Inferior parietal cortex (tissue), 1 donor: ENCODE measurements around the gene CDNF.
"Not testable (repeated sequence)": the region's sequence is repeated elsewhere in the genome, so short reads cannot be mapped to it uniquely, and the experiment has no call there.

Source experiments
- DNase-seq: peaks from one replicate; pipeline ENCODE4 v3.0.0-alpha.2; 2016; ENCODE audit errors: extremely low spot score

Gene CDNF

DNA sequence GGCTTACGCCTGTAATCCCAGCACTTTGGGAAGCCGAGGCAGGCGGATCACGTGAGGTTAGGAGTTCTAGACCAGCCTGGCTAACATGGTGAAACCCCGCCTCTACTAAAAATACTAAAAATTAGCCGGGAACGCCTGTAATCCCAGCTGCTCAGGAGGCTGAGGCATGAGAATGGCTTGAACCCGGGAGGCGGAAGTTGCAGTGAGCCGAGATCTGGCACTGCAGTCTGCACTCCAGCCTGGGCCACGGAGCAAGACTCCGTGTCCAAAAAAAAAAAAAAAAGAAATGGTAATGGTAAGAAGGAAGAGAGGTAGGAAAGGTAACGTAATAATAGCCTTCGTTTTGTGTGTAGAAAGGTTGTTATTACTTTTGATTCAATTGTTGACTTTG, 1.5 kb upstream of the CDNF start:
- DNase-seq, result no peak

GRCh38 chr10:14838582-14839304, 906 bp upstream of the CDNF start:
- no peak for DNase-seq

DNA sequence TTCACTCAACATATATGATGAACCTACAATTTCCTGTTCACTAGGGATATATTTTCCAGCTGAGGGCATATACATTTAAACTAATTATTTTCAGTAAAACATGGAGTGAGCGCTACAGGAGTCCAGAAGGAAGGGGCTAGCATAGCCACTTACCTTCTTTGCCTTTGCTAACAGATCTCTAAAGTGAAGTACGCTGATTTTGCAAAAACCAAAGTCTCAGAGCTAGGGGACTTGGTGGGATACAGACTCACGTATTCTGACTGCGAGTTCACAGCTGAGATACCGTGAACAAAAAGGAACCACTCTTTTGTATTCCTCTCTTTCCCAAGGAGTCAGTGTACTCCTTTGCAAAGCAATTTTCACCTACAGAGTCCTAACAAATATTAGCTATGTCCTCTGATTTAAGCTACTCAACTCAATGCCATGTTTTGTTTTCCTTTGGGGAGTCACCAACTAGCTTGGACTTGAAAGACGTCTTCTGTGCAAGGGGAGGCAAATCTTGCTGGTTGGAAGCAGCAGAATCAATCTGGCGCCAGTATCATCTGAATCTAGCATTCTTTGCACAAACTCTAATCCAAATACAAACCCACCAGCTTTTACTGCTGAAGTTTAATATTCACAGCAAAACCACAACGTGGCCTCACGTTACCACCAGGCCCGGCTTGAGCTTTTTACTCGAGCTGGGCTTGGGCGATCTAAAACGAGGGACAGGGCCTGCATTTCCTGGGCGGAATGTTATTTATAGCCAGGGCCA, 657 bp downstream of the CDNF start:
- DNase-seq, result peak; percentile 66

DNA sequence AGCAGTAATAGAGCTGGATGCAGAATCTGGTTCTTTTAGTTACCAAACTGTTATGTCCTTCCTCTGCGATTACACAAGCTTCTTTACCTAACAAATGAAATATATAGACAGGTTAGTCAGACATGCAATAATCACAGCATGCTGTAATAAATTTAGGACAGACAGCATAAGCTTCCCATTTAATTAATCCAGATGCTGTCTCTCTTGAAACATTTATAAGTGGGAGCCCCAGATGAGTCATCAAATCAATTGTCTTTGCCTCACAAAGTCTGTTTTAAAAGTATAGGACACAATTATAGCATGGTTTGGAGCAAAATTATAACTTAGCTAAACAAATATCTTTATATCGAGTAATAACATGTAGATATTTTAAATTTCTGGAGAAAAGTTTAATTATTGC, 1.6 kb downstream of the CDNF start:
- DNase-seq, result no peak

GRCh38 chr10:14833106-14833505, 4.7 kb downstream of the CDNF start:
- no peak for DNase-seq

- DNase-seq, result no peak
Observed at GRCh38 chr10:14826076-14826829, 11.6 kb downstream of the CDNF start.

DNA sequence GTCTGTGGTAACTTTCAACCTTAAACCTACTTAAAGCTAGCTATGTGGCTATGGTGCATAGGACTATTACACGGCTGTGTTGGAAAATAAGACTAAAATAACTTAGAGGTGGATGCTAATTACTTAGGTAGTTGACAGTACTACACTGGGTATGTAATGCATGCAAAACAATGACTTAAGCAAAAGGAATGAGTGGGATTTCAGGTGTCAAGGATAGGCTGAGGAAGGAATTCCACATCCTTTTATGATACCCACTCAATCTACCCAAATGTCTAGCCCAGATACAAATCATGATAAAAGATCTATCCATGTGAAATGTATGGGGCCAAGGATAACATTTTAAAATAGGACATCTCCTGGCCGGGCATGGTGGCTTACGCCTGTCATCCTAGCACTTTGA, 13.9 kb downstream of the CDNF start:
- no peak for DNase-seq

- DNase-seq, result peak; percentile 78
Observed at GRCh38 chr10:14822879-14823755, 14.7 kb downstream of the CDNF start.

GRCh38 chr10:14821635-14822375, 16.0 kb downstream of the CDNF start:
- DNase-seq, result no peak

DNA sequence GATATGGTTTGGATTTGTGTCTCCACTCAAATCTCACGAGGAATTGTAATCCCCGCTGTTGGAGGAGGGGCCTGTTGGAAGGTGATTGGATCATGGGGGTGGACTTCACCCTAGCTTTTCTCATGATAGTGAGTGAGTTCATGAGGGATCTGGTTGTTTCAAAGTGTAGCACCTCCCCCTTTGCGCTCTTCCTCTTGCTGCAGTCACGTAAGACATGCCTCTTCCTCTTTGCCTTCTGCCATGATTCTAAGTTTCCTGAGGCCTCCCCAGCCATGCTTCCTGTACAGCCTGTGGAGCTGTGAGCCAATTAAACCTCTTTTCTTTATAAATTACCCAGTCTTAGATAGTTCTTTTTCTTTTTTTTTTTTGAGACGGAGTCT, 17.1 kb downstream of the CDNF start:
- no peak for DNase-seq

GRCh38 chr10:14820010-14820774, 17.6 kb downstream of the CDNF start:
- no peak for DNase-seq

- DNase-seq, result not testable (repeated sequence)
Observed at GRCh38 chr10:14816717-14817116, 21.1 kb downstream of the CDNF start.

DNA sequence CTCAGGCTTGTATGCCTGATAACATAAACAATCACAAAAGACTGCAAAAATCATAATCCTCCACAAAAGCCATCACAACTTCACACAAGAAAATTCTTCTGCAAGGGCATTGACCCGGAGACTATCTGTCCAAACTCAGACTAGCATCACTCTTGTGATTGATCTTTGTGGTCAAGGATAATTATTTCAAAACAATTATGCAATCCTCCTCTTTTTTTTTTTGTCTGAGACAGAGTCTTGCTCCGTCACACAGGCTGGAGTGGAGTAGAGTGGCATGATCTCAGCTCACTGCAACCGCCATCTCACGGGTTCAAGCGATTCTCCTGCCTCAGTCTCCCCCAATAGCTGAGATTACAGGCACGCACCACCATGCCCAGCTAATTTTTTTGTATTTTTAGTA, 22.2 kb downstream of the CDNF start:
- DNase-seq, result no peak

- no peak for DNase-seq
Observed at GRCh38 chr10:14812271-14812670, 25.6 kb downstream of the CDNF start.

- DNase-seq, result no peak
Observed at GRCh38 chr10:14810969-14811953, 26.6 kb downstream of the CDNF start.

GRCh38 chr10:14806318-14806717, 31.5 kb downstream of the CDNF start:
- DNase-seq, result no peak

- DNase-seq, result no peak
Observed at GRCh38 chr10:14803827-14804226, 34.0 kb downstream of the CDNF start.

- no peak for DNase-seq
Observed at GRCh38 chr10:14801723-14802122, 36.1 kb downstream of the CDNF start.

DNA sequence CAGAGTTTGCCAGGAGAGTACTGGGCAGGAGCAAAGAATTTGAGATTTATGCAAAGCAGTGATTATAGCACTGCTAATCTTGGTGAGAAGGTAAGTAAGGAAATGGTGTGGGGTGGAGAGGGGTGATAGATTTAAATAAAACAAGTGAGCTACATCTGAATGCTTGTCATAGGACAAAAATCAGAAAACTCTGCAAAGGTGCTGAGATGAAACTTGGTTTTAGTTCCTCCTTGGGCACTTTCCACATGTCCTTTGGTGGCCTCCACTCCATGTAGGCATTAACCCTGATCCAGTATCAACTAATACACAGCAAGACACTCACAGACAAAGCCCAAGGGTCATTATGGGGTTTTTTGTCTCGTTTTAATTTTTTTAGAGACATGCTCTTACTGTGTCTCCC, 37.4 kb downstream of the CDNF start:
- no peak for DNase-seq
